Glutamatergic neuron (in vitro differentiated cells): ENCODE data around the gene ZNF429. TPM values are rescaled to one million over a fixed set of nuclear protein-coding genes. Genes with fewer than 3 reads are reported as not detected.

Experiments
- DNase-seq: peaks from one replicate; pipeline ENCODE4 v3.0.0; 2022
- H3K27ac Mint-ChIP-seq: one replicate; pipeline ENCODE4 v1.8.0; 2020; ENCODE audit warnings: mild to moderate bottlenecking, mixed read lengths, inconsistent platforms; ENCODE audit not compliant: unreplicated experiment
- H3K27me3 Mint-ChIP-seq: one replicate; pipeline ENCODE4 v1.8.0; 2020; ENCODE audit warnings: mild to moderate bottlenecking, moderate library complexity, mixed read lengths, inconsistent platforms; ENCODE audit not compliant: unreplicated experiment
- H3K36me3 Mint-ChIP-seq: one replicate; pipeline ENCODE4 v1.8.0; 2020; ENCODE audit warnings: mild to moderate bottlenecking, mixed read lengths, inconsistent platforms; ENCODE audit not compliant: unreplicated experiment
- H3K4me1 Mint-ChIP-seq: one replicate; pipeline ENCODE4 v1.8.0; 2020; ENCODE audit warnings: mild to moderate bottlenecking, low read depth, mixed read lengths, inconsistent platforms; ENCODE audit not compliant: unreplicated experiment
- H3K4me3 Mint-ChIP-seq: one replicate; pipeline ENCODE4 v1.8.0; 2020; ENCODE audit warnings: mild to moderate bottlenecking, mixed read lengths, inconsistent platforms; ENCODE audit not compliant: unreplicated experiment
- H3K9me3 Mint-ChIP-seq: one replicate; pipeline ENCODE4 v1.8.0; 2020; ENCODE audit warnings: mild to moderate bottlenecking, moderate library complexity, mixed read lengths, inconsistent platforms; ENCODE audit not compliant: unreplicated experiment
- CTCF ChIP-seq: fragments of 200-600 bp; sonication (generic); IDR thresholded peaks from one replicate; pipeline ENCODE4 v1.5.0; 2021; ENCODE audit not compliant: partially characterized antibody, unreplicated experiment
- total RNA-seq: library from RNA; stranded (reverse); fragmentation: NEBNext Ultra II Directional; extraction: Animal tissue kit (Norgen Biotek cat#: 25700); gene quantifications from one replicate; pipeline ENCODE4 v1.2.1, GENCODE V29; 2021; ENCODE audit not compliant: unreplicated experiment

ZNF429 gene
- total RNA-seq, 1 donor from 2014 or later, result 29.8 TPM

- Mint-ChIP-seq H3K9me3 (peaks cover 16% of the 10 kb centered on the region), H3K4me3 (peak overlapping the region; percentile 34), H3K27ac (peak overlapping the region; percentile 2), H3K27me3 (peaks cover 4% of the 10 kb centered on the region), H3K4me1 (peaks cover 4% of the 10 kb centered on the region), H3K36me3 (peaks cover 9% of the 10 kb centered on the region)
- DNase-seq, result peak; percentile 68
- TF ChIP-seq CTCF, result peak; percentile 90
These were observed 22.5 kb upstream of the ZNF429 start for GRCh38 chr19:21482863-21483276.

GRCh38 chr19:21483589-21484170 lies 21.7 kb upstream of the ZNF429 start:
- Mint-ChIP-seq H3K4me1 (peaks cover 4% of the 10 kb centered on the region), H3K27me3 (peaks cover 9% of the 10 kb centered on the region), H3K9me3 (peaks cover 20% of the 10 kb centered on the region), H3K27ac (no peak overlapping the region), H3K36me3 (peaks cover 14% of the 10 kb centered on the region), H3K4me3 (no peak overlapping the region)
- peak; percentile 86 for DNase-seq
- peak; percentile 81 for TF ChIP-seq CTCF

- H3K27ac Mint-ChIP-seq, result peak overlapping the region; percentile 59
- no peak for DNase-seq
- H3K4me1 Mint-ChIP-seq, result peaks cover 4% of the 10 kb centered on the region
- peaks cover 20% of the 10 kb centered on the region for H3K9me3 Mint-ChIP-seq
- TF ChIP-seq CTCF, result no peak
- peak overlapping the region; percentile 46 for H3K4me3 Mint-ChIP-seq
- peaks cover 9% of the 10 kb centered on the region for H3K27me3 Mint-ChIP-seq
- H3K36me3 Mint-ChIP-seq, result peaks cover 17% of the 10 kb centered on the region
These were observed 20.8 kb upstream of the ZNF429 start for GRCh38 chr19:21484631-21485030.

- Mint-ChIP-seq H3K27ac (peak overlapping the region; percentile 55), H3K9me3 (peaks cover 20% of the 10 kb centered on the region), H3K36me3 (peaks cover 27% of the 10 kb centered on the region), H3K27me3 (peaks cover 9% of the 10 kb centered on the region), H3K4me1 (peaks cover 4% of the 10 kb centered on the region), H3K4me3 (no peak overlapping the region)
- no peak for DNase-seq
- TF ChIP-seq CTCF, result no peak
These were observed 19.5 kb upstream of the ZNF429 start for GRCh38 chr19:21485926-21486325.

- Mint-ChIP-seq H3K9me3 (peaks cover 20% of the 10 kb centered on the region), H3K36me3 (peaks cover 29% of the 10 kb centered on the region), H3K4me3 (no peak overlapping the region), H3K27me3 (peaks cover 9% of the 10 kb centered on the region), H3K27ac (no peak overlapping the region), H3K4me1 (peaks cover 4% of the 10 kb centered on the region)
- TF ChIP-seq CTCF, result no peak
- DNase-seq, result no peak
These were observed 17.4 kb upstream of the ZNF429 start for GRCh38 chr19:21487969-21488368.
